NAMALWA (cell line): Measurements from ENCODE around the gene PITX1.

ENCODE experiments used
- DNase-seq: peaks from one replicate; pipeline ENCODE4 v3.0.0-alpha.2; 2015; ENCODE audit warnings: low spot score

The PITX1 gene

DNA sequence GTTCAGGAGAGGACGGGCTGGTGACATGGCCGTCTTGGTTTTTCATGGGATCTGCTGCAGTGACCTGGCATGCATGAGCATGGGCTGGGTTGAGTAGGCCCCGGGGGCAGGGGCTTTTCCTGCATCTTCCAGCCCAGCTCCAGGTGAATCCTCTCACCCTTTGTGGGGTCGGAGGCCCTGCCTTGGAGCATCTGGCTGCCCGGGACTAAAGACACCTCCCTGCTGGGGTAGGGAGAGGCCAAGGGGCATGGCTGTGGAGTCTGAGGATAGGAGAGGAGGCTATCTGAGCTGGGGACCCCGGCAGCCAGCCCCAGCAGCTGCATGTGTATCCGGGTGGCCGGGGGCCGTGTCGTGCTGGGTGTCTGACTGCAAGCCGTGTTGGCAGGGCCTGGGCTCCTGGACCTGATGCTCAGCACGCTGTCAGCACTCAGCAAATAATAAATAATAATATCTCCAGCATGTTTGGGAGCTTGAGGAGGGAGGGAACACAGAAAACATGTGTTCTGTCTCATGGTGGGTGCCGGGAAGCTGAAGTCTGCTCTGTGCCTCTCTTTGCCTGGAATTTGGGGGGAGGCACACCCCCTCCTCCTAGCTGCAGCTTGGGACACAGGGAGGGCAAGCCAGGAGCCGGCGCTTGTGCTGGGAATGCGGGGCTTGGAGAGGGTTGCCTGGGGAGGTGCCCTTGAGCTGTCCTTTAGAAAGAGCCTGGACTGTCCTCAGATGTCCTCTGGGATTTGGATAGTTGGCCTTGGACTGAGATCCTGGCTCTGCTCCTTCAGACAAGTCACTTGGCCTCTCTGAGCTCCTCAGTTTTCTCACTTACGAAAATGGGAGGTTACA, 28.4 kb upstream of the PITX1 start:
- DNase-seq = no peak

GRCh38 chr5:135061001-135061400, 27.0 kb upstream of the PITX1 start:
- DNase-seq = no peak

DNA sequence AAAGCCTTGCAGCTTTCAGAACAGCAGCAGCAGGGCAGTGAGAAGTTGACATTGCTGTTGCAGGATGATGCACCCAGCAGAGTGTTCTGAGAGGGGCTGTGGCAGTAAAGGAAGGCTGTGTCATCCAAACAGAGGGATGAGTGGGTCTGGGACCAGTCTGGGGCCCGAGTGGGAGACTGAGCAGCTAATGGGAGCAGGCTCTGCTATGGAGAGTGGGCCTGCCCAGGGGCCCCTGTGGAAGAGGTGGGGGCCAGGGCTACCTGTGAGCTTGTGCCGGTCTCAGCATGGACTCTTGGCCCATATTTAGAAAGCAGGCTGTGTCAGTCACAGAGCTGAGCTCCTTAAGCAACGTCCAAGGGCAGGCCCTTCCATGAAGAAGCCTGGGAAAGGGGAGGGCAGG, 26.0 kb upstream of the PITX1 start:
- no peak for DNase-seq

GRCh38 chr5:135059000-135059923, 25.2 kb upstream of the PITX1 start:
- no peak for DNase-seq

GRCh38 chr5:135058331-135058732, 24.3 kb upstream of the PITX1 start:
- no peak for DNase-seq

GRCh38 chr5:135057233-135057632, 23.2 kb upstream of the PITX1 start:
- no peak for DNase-seq

DNA sequence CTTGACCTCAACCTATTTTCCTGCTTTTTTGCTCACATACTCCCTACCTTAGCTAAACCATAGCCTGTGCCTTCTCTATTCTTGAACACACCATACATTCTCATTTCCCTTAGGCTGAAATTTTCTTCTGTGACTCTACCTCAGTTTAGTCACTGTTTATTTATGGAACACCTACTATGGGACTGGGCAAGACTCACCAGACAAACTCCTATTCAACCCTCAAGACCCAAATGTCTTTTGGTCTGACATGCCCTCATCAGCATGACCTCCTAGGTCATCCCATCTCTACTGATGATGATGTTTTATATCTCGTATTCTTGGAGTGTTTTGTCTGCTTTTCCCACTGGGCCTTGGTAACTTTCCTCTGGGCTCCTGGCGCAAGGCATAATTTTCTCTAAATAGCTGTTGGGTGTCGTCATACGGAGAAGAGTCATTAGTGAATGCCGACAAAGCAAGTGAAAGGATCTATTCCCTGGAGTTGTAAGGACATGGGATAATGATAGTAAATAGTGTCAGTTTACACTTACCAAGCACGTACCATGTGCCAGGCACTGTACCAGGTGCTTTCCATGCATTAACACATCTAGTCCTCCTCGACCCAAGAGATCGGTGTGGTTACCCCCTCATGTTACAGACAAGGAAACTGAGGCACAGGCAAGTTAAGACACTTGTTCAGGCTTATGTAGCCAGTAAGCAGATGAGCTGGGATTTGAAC, 22.4 kb upstream of the PITX1 start:
- no peak for DNase-seq

- DNase-seq = no peak
Measured at GRCh38 chr5:135055396-135055795, 21.4 kb upstream of the PITX1 start.

DNA sequence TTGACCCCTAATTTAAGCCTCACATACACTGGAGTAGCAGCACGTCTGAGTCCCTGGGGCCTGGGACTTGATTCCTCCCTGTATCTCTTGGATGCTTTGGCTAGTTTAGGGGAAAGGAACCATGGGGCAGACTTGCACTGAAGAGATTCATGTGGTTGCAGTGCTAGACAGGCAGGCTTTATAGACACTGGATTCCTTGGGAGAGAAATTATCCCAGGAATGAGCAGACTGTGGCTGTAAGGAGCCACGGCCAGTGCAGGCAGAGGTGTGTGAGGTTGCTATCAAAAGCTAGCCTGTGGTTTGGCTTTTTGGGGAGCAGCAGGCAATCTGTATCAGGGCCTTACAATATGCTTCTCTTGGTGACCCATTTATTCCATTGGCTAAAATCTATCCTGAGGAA, 20.5 kb upstream of the PITX1 start:
- peak; percentile 23 for DNase-seq

GRCh38 chr5:135053989-135054388, 20.0 kb upstream of the PITX1 start:
- DNase-seq = no peak

DNA sequence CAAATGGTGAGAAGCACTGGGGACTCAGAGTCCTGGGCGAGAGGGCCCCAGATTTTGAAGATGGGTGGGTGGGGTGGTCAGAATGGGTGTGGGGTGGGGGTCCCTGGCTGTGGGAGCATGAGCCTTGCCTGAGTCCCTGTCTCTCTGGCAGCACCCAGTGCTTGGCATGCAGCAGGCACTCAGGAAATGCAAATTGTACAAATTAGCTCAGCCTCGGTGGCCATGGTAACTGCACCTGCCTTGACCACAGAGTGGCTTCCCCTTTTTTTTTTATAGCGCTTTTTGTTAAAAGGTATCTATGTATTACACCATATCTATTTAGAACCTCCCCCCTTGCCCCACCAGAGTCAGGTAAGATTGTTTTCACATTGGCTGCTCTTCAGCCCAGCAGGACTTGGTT, 19.2 kb upstream of the PITX1 start:
- peak; percentile 97 for DNase-seq

DNA sequence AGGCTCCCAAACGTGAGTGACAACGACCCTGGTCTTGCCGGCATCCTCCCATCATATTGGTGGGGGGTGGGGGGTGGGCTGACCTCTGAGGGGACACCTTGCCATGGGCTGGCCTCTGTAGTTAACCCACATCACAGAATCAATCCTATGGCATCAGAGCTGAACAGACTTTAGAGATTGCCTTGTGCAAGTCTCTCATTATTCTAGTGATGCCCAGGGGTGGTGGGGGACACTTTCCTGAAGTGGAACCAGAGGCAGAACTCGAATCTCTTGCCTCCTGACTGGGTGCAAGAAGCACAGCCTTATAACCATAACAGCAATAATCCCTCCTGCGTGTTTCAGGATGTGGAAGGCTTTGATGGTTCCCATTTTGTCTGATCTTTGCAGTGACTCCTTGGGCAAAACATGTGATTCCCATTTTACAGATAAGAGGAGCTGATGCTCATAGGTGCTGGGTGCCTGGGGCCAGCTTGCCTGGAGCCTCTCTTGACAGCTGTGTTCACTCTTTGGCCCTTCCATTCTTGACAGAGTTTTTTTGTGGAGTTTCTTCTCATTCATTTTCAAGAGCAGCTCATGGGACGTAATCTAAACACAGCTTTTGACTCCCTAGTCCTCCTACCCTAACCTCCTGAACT, 18.6 kb upstream of the PITX1 start:
- peak; percentile 52 for DNase-seq

DNA sequence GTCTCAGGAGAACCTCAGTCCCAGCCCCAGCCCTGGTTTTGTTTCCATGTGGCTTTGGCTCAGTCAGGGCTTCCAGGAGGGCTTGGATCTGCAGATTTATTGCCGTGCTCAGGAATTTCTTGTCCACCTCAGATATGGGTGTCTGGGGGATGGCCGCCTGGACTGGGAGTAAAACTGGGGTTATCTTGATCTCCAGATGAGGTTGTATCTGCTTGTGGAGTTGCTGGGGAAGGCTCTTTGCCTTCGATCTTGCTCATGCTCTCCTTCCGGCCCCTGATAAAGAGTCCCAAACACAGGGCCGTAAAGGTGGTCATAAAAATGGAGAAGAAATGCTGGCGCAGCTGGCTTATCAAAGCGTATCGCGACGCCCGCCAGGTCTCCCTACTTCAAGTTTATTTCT, 17.8 kb upstream of the PITX1 start:
- DNase-seq = no peak

- no peak for DNase-seq
Measured at GRCh38 chr5:135051399-135051798, 17.4 kb upstream of the PITX1 start.

- no peak for DNase-seq
Measured at GRCh38 chr5:135050244-135050767, 16.3 kb upstream of the PITX1 start.

DNA sequence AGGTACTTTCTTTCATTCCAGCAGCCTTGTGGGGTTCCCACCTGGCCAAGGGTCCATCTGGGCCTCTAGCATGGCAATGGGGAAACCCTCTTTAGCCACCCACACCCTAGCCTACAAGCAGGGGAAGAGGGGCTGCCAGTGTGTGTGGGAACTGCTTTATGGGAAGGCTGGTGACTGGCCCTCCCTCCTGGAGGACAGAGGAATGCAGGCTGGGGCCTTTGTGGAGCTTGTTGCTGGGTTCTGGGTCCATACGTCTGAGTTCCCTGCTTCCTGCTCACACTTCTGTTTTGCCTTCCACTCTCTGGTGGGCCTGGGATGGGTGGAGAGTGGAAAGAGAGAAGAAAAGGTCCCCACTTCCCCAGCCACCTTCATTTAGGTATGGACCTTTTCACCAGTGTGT, 14.9 kb upstream of the PITX1 start:
- DNase-seq = no peak

- no peak for DNase-seq
Measured at GRCh38 chr5:135048286-135048685, 14.3 kb upstream of the PITX1 start.

- DNase-seq = no peak
Measured at GRCh38 chr5:135047347-135047695, 13.3 kb upstream of the PITX1 start.

DNA sequence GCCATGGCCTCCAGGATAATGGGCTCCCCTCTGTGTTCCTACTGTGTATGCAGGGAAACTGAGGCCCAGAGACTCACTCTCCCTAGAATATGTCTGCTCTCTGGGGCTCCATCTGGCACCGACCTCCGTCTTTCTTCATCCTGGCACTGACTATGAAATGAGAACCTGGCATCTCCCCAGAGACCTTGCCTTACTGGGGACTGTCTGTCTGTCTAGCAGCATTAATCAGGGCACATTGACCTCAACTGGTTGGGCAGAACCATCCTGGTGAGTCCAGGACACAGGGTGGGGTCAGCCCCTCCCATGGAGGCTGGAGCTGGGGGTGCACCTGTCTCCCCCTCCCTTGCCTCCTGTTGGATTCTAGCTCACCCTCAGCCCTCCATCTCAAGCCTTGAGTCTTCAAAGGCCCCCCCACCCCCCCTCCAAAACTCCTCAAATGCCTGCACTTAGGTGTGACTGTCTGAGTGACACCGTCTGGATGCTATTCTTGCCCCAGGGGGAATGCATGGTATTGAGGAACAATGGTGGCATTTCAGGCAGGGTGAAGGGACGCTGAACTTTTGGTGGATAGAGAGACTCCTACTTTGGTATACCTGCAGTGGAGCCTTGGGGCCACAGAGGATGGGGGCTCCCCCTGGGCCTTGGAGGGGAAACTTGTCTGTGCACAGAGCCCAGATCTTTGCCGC, 12.8 kb upstream of the PITX1 start:
- no peak for DNase-seq

- DNase-seq = no peak
Measured at GRCh38 chr5:135045488-135045887, 11.5 kb upstream of the PITX1 start.

DNA sequence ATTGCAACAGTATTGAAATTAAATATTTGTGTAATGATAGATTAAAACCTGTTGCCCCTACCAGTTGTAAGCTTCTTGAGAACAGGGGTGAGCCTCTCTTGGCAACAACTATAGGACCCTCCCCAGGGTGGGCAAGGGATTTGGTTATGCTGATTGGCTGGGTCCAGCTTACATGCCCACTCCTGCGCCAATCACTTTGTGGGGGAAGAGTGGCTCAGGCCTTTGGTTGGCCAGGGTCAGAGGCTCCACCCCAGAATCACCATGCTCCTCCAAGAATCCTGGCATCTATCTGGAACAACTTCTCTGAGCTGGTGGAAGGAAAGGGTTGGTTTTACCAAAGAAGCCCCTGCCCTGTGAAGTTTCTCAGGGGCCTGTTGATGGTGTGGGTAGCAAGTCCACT, 8.6 kb upstream of the PITX1 start:
- no peak for DNase-seq
